ENCODE measurements around the gene ABCA7. TPM values are rescaled to one million over a fixed set of nuclear protein-coding genes. Genes with fewer than 3 reads are reported as not detected.

The ABCA7 gene
- total RNA-seq, 1 experiment from 2014 or later: 40.3 TPM

DNA sequence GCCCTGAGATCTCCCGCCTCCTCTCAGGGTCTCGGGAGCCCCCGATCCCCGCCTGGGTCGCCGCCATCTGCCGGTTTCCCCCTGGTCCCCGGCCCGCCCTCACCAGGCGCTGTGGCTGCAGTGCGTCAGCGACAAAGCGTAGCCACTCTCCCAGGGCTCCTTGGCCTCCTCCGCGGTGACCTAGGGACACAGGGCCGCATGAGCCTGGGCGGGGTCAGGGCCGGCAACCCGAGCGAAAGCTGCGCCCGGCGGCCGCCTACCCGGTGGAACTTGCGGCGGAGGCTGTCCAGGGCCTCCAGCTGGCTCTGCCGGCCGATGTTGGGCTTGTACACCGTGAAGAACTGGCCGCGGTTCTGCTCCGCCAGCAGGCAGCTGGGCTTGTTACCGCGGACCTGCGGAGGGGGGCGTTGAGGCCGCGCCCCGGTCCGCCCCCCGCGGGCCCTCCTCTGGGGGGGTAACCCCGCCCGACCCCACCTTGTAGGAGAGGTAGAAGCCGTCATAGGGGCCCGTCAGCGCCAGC, 69.2 kb downstream of the ABCA7 start:
- ChIA-PET CTCF (no interaction called here), POLR2A (no interaction called here)
- H3K4me1 Mint-ChIP-seq: peaks cover 2% of the 10 kb centered on the region; the same call in 1 of the 2 replicates
- DNase-seq (ENCODE audit: low spot score) (no peak), ATAC-seq (no peak)
- no peak overlapping the region for H3K27ac Mint-ChIP-seq
- no peaks in the 10 kb centered on the region for H3K36me3 Mint-ChIP-seq
- no peak for TF ChIP-seq OVOL2 (CRISPR knock-in tag; IDR thresholded peaks at IDR 0.05; ENCODE audit: borderline replicate concordance)
- no peak for TF ChIP-seq PRRX2 (CRISPR knock-in tag; IDR thresholded peaks at IDR 0.05)
- TF ChIP-seq, protein P1, sequence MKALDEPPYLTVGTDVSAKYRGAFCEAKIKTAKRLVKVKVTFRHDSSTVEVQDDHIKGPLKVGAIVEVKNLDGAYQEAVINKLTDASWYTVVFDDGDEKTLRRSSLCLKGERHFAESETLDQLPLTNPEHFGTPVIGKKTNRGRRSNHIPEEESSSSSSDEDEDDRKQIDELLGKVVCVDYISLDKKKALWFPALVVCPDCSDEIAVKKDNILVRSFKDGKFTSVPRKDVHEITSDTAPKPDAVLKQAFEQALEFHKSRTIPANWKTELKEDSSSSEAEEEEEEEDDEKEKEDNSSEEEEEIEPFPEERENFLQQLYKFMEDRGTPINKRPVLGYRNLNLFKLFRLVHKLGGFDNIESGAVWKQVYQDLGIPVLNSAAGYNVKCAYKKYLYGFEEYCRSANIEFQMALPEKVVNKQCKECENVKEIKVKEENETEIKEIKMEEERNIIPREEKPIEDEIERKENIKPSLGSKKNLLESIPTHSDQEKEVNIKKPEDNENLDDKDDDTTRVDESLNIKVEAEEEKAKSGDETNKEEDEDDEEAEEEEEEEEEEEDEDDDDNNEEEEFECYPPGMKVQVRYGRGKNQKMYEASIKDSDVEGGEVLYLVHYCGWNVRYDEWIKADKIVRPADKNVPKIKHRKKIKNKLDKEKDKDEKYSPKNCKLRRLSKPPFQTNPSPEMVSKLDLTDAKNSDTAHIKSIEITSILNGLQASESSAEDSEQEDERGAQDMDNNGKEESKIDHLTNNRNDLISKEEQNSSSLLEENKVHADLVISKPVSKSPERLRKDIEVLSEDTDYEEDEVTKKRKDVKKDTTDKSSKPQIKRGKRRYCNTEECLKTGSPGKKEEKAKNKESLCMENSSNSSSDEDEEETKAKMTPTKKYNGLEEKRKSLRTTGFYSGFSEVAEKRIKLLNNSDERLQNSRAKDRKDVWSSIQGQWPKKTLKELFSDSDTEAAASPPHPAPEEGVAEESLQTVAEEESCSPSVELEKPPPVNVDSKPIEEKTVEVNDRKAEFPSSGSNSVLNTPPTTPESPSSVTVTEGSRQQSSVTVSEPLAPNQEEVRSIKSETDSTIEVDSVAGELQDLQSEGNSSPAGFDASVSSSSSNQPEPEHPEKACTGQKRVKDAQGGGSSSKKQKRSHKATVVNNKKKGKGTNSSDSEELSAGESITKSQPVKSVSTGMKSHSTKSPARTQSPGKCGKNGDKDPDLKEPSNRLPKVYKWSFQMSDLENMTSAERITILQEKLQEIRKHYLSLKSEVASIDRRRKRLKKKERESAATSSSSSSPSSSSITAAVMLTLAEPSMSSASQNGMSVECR (CRISPR knock-in tag; IDR thresholded peaks at IDR 0.05; ENCODE audit: borderline replicate concordance): no peak
- TF ChIP-seq, protein P2, sequence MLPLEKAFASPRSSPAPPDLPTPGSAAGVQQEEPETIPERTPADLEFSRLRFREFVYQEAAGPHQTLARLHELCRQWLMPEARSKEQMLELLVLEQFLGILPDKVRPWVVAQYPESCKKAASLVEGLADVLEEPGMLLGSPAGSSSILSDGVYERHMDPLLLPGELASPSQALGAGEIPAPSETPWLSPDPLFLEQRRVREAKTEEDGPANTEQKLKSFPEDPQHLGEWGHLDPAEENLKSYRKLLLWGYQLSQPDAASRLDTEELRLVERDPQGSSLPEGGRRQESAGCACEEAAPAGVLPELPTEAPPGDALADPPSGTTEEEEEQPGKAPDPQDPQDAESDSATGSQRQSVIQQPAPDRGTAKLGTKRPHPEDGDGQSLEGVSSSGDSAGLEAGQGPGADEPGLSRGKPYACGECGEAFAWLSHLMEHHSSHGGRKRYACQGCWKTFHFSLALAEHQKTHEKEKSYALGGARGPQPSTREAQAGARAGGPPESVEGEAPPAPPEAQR (CRISPR knock-in tag; IDR thresholded peaks at IDR 0.05): no peak
- TF ChIP-seq, protein P3, sequence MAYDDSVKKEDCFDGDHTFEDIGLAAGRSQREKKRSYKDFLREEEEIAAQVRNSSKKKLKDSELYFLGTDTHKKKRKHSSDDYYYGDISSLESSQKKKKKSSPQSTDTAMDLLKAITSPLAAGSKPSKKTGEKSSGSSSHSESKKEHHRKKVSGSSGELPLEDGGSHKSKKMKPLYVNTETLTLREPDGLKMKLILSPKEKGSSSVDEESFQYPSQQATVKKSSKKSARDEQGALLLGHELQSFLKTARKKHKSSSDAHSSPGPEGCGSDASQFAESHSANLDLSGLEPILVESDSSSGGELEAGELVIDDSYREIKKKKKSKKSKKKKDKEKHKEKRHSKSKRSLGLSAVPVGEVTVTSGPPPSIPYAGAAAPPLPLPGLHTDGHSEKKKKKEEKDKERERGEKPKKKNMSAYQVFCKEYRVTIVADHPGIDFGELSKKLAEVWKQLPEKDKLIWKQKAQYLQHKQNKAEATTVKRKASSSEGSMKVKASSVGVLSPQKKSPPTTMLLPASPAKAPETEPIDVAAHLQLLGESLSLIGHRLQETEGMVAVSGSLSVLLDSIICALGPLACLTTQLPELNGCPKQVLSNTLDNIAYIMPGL (CRISPR knock-in tag; IDR thresholded peaks at IDR 0.05): no peak
- TF ChIP-seq, protein P4, sequence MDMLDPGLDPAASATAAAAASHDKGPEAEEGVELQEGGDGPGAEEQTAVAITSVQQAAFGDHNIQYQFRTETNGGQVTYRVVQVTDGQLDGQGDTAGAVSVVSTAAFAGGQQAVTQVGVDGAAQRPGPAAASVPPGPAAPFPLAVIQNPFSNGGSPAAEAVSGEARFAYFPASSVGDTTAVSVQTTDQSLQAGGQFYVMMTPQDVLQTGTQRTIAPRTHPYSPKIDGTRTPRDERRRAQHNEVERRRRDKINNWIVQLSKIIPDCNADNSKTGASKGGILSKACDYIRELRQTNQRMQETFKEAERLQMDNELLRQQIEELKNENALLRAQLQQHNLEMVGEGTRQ (CRISPR knock-in tag; IDR thresholded peaks at IDR 0.05): no peak
- TF ChIP-seq, protein P5, sequence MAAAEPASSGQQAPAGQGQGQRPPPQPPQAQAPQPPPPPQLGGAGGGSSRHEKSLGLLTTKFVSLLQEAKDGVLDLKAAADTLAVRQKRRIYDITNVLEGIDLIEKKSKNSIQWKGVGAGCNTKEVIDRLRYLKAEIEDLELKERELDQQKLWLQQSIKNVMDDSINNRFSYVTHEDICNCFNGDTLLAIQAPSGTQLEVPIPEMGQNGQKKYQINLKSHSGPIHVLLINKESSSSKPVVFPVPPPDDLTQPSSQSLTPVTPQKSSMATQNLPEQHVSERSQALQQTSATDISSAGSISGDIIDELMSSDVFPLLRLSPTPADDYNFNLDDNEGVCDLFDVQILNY (CRISPR knock-in tag; IDR thresholded peaks at IDR 0.05): no peak
- H3K4me3 Mint-ChIP-seq: no peak overlapping the region
- H3K9me3 Mint-ChIP-seq: no peaks in the 10 kb centered on the region
- H3K27me3 Mint-ChIP-seq (ENCODE audit: low read depth): no peaks in the 10 kb centered on the region

DNA sequence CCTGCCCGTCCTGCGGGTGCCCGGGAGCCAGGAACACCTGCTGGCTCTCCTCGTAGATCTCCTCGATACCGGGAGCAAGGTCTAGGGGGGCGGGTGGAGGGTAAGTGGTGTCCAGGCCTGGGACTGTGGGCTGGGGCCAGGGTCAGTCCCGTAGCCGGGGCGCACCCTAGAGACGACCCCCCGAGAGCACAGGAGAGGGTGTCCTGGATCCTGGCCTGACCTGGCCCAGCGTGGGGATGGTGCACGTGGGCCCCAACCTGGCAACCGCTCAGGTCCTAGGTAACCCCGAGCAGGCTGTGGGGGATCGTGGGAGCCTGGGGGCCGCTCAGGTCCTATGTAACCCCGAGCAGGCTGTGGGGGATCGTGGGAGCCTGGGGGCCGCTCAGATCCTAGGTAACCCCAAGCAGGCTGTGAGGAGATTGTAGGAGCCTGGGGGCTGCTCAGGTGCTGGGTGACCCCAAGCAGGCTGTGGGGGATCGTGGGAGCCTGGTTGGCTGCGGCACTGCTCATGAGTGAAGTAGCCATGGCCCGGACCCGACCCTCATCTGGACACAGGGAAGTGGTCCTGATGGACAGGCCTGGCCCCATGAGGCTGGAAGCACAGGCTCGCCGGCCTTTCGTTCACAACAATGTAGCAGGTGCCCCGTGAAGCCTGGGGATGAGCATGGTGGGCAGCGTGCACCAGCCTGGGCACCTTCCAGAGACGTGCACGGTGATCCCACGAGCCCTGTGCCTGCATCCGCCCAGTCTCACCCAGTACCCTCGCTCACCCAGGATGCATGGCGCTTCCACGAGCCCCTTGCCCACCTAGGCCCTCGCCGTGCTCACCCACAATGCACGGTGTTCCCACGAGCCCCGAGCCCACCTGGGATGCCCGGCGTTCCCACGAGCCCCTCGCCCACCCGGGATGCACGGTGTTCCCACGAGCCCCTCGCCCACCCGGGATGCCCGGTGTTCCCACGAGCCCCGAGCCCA, 70.1 kb downstream of the ABCA7 start:
- peaks cover 2% of the 10 kb centered on the region; the same call in 1 of the 2 replicates for H3K4me1 Mint-ChIP-seq
- no peak overlapping the region for H3K27ac Mint-ChIP-seq
- TF ChIP-seq NR3C1 (CRISPR knock-in tag; conservative IDR thresholded peaks at IDR 0.05; ENCODE audit: low read depth) (no peak), NR2C2 (CRISPR knock-in tag; IDR thresholded peaks at IDR 0.05) (no peak), PRRX2 (CRISPR knock-in tag; IDR thresholded peaks at IDR 0.05) (no peak), JAZF1 (CRISPR knock-in tag; IDR thresholded peaks at IDR 0.05) (no peak), ZNF423 (CRISPR knock-in tag; IDR thresholded peaks at IDR 0.05) (no peak), ESRRA (CRISPR knock-in tag; IDR thresholded peaks at IDR 0.05; ENCODE audit: borderline replicate concordance) (no peak), ATF1 (CRISPR knock-in tag; IDR thresholded peaks at IDR 0.05) (no peak)
- TF ChIP-seq, protein P6, sequence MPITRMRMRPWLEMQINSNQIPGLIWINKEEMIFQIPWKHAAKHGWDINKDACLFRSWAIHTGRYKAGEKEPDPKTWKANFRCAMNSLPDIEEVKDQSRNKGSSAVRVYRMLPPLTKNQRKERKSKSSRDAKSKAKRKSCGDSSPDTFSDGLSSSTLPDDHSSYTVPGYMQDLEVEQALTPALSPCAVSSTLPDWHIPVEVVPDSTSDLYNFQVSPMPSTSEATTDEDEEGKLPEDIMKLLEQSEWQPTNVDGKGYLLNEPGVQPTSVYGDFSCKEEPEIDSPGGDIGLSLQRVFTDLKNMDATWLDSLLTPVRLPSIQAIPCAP (CRISPR knock-in tag; IDR thresholded peaks at IDR 0.05): no peak
- TF ChIP-seq, protein P7, sequence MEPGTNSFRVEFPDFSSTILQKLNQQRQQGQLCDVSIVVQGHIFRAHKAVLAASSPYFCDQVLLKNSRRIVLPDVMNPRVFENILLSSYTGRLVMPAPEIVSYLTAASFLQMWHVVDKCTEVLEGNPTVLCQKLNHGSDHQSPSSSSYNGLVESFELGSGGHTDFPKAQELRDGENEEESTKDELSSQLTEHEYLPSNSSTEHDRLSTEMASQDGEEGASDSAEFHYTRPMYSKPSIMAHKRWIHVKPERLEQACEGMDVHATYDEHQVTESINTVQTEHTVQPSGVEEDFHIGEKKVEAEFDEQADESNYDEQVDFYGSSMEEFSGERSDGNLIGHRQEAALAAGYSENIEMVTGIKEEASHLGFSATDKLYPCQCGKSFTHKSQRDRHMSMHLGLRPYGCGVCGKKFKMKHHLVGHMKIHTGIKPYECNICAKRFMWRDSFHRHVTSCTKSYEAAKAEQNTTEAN (CRISPR knock-in tag; IDR thresholded peaks at IDR 0.05): no peak
- TF ChIP-seq, protein P8, sequence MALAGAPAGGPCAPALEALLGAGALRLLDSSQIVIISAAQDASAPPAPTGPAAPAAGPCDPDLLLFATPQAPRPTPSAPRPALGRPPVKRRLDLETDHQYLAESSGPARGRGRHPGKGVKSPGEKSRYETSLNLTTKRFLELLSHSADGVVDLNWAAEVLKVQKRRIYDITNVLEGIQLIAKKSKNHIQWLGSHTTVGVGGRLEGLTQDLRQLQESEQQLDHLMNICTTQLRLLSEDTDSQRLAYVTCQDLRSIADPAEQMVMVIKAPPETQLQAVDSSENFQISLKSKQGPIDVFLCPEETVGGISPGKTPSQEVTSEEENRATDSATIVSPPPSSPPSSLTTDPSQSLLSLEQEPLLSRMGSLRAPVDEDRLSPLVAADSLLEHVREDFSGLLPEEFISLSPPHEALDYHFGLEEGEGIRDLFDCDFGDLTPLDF (CRISPR knock-in tag; IDR thresholded peaks at IDR 0.05): no peak
- no peaks in the 10 kb centered on the region for H3K9me3 Mint-ChIP-seq
- ChIA-PET POLR2A (no interaction called here), CTCF (no interaction called here)
- no peaks in the 10 kb centered on the region for H3K27me3 Mint-ChIP-seq (ENCODE audit: low read depth)
- no peak overlapping the region for H3K4me3 Mint-ChIP-seq
- H3K36me3 Mint-ChIP-seq: no peaks in the 10 kb centered on the region
- no peak for DNase-seq (ENCODE audit: low spot score)
- ATAC-seq: no peak
